ENCODE data around the gene ACOT11. TPM values are rescaled to one million over a fixed set of nuclear protein-coding genes. Genes with fewer than 3 reads are reported as not detected.
"Not testable (repeated sequence)": the region's sequence is repeated elsewhere in the genome, so short reads cannot be mapped to it uniquely, and the experiment has no call there.

The ACOT11 gene
- total RNA-seq, 2 donors from 2014 or later = 6.5 to 10.3 TPM

DNA sequence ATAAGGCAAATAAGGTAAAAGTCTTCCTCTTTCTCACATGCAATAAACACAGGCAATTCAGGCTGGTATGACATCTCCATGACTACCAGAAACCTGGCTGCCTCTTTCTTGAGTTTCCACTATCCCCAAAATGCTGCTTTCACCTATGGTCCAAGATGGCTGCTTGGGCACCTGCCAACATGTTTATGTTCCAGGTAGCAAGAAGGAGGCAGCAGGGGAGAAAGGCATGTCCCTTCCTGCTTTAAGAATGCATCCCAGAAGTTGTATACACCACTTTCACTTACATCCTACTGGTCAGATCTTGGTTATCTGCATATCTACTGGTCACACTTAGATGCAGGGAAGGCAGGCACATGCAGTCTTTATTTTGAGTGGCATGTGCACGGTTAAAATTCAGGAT, 19.4 kb upstream of the ACOT11 start:
- DNase-seq (ENCODE audit: low spot score) = peak; percentile 13
- intact Hi-C loops (cut with DNase I) = no loop called here

DNA sequence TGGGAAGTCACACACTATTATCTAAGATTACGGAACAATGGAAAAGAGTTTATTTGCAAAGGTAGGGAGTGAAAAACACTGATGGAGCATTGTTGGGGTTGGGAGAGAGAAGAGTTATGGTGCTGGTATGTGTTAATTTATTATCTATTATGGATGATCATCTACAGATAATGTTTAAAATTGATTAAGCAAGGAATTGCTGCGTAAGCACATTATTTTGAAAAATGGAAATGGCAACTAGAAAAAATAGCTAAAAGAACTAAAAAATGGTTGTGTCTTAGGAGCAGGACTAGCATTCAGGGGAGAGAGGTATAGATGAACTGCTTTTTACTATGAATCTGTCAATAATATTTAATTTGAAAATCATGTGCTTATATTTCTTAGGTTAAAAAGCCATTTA, 16.0 kb upstream of the ACOT11 start:
- no peak for DNase-seq (ENCODE audit: low spot score)
- intact Hi-C loops (cut with DNase I) = no loop called here

DNA sequence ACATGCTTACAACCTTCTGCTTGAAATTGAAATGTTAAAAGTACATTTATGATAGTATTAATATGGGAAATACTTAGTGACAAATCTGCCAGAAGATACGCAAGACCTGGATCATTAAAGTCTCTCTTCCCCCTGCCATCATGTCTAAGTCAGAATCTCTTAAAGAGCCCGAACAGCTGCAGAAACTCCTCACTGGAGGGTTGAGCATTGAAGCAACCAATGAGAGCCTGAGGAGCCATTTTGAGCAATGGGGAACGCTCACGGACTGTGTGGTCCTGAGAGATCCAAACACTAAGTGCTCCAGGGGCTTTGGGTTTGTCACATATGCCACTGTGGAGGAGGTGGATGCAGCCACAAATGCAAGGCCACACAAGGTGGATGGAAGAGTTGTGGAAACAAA, 11.4 kb upstream of the ACOT11 start:
- DNase-seq (ENCODE audit: low spot score); intact Hi-C loops (cut with DNase I): not testable (repeated sequence)

GRCh38 chr1:54537611-54538010, 10.4 kb upstream of the ACOT11 start:
- intact Hi-C loops (cut with DNase I) = no loop called here
- DNase-seq (ENCODE audit: low spot score) = no peak

DNA sequence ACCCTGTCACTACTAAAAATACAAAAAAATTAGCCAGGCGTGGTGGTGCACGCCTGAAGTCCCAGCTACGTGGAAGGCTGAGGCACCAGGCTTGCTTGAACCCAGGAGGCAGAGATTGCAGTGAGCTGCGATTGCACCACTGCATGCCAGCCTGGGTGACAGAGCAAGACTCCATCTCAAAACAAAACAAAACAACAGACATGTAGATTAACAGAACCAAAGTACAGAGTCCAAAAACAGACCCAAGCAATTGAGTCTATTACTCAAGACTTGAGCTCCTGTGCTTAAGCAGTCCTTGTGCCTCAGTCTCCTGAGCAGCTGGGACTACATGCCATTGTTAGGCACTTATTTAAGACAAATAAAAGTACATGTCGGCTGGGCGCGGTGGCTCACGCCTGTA, 9.5 kb upstream of the ACOT11 start:
- intact Hi-C loops (cut with DNase I) = no loop called here

GRCh38 chr1:54540582-54541295, 7.3 kb upstream of the ACOT11 start:
- intact Hi-C loops (cut with DNase I) = no loop called here
- no peak for DNase-seq (ENCODE audit: low spot score)

More for the DNA sequence above, 9.5 kb upstream of the ACOT11 start:
- no peak for DNase-seq (ENCODE audit: low spot score)

DNA sequence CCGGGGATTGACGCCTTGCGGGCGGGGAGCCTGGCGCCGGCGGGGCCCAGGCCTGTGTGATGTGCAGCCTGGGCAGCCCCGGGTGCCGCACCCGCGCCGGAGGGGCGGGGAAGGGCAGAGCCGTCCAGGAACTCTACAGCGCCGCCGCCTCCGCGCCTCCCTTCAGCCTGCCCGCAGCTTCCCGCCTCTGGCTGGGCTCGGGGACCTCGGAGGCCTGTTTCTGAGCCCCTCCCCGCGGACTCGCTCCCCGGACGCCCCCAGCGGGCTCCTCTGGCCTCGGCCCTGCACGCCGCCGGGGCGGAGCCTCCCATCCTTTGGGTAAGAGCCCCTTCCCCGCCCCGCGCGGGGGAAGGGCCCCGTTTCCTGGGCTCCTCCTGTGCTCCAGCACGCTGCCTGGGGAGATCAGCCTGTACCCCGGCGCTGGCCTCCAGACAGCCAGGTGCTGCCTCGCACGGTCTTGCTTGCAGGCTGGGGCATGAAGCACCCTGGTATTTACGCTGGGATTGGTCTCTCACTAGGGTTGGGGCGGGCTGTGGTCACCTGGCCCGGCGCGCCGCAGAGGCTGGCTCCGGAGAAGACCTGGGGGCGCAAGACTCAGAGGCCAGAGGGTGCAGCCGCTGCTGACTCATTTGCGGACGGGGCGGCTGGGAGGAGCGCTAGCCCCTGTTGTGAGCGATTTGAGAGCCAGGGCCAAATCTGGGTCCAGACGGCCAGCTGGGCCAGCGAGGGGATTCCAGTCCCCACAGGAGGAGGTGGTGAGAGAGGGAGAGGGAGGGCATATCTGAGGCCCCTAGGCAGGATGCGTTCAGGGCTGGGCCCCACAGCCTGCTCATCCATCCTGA, 5.7 kb upstream of the ACOT11 start:
- intact Hi-C loops (cut with DNase I) = no loop called here

DNA sequence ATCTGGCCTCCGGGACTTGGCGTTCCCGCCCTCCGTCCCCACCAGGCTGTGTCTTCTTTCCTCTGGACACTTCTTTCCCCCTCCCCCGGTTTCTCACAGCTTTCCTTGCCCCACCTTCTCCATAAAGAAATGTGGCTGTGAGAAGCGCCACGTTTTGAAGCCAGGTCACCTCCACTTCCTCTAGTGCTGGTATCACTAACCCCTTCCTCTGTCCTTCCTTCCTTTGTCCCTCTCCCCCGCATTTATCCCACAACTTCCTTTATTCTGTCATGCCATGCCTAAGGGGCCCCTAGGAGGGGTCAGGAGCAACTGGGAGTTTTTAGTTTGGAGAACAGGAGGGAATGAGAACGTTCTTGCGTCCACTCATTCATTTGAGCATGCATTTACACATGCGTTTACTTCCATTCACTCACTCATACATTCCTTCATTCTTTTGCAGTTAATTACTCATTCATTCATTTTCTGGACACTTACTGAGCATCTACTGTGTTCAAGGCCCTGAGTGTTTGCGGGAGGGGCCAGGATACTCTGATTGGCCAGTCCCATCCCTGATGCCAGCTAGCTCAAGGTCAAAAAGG, 5.0 kb upstream of the ACOT11 start:
- DNase-seq (ENCODE audit: low spot score) = no peak
- intact Hi-C loops (cut with DNase I) = loop anchor here in 1 of 2 donors (1.0 kb wide), 1 partner anchor 17 kb away; no protein-coding TSS in a partner anchor

More for the DNA sequence above, 5.7 kb upstream of the ACOT11 start:
- DNase-seq (ENCODE audit: low spot score) = peak; percentile 88

DNA sequence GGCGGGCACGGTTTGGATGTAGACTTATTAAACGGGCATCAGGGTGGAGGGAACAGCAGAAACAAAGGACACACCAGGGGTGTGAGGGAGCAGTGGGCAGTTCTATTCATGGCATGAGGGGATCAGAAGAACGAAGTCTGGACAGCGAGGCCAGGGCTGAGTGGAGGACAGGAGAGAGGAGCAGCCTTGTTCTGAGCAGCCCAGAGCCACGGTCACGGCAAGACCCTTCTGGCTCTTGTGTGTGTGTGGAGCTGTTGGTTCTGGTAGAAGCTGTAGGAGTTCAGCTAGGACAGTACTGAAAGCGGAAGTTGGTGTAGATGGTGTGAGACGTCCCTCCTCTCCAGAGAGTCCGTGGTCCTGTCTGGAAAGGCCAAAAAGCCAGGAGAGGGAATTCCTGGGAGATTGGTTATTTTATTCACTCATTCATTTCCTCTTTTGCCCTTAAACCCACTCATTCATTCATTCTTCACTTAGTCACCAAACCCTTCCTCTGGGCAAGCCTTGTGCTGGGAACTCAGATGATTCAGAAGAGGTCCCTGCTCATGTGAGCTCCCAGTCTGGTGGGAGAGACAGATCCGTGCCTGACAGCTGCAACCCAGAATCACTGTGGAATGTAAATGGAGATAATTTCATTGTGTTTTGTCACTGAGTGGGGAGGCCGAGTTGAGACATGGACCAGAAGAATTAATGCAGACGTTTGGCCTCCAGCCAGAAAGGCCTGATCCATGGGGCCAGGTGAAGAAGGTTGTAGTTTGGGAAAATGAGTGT, 4.1 kb upstream of the ACOT11 start:
- DNase-seq (ENCODE audit: low spot score) = no peak
- intact Hi-C loops (cut with DNase I) = loop anchor here in 1 of 2 donors (1.0 kb wide), 1 partner anchor 16 kb away; no protein-coding TSS in a partner anchor

- intact Hi-C loops (cut with DNase I) = no loop called here
- no peak for DNase-seq (ENCODE audit: low spot score)
Observed at GRCh38 chr1:54545916-54546635, 2.0 kb upstream of the ACOT11 start.

- no peak for DNase-seq (ENCODE audit: low spot score)
- intact Hi-C loops (cut with DNase I) = no loop called here
Observed at GRCh38 chr1:54546651-54547401, 1.2 kb upstream of the ACOT11 start.

DNA sequence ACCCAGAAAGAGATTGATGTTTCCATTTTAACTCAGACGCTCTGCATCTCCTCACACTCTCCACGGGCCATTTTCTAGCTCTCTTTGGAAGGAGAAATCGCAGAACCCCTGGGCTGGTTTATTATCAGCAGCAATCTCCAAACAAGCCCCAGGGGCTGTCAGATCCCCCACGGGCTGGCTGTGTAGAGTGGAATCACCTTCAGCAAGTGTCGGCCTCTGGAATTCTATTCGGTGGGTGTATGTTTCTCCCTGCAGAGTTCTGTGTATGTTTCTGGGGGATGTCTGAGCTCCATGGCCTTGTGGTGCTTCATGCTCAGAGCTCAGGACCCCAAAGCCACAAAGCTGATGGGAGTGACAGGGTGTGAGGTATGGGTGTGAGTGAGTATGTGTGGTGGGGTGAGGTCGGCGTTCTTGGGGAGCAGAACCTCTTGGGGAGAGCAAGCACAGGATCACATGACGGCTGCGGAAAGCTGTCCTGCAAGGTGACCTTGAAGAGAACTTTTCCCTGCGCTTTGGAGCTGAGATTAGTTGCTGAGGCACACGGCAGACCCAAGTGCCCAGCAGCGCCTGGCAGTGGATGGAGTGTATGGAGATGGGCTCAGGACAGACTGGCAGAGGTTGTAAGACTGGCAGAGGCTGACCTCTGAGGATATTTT, 489 bp downstream of the ACOT11 start:
- no peak for DNase-seq (ENCODE audit: low spot score)
- intact Hi-C loops (cut with DNase I) = no loop called here

DNA sequence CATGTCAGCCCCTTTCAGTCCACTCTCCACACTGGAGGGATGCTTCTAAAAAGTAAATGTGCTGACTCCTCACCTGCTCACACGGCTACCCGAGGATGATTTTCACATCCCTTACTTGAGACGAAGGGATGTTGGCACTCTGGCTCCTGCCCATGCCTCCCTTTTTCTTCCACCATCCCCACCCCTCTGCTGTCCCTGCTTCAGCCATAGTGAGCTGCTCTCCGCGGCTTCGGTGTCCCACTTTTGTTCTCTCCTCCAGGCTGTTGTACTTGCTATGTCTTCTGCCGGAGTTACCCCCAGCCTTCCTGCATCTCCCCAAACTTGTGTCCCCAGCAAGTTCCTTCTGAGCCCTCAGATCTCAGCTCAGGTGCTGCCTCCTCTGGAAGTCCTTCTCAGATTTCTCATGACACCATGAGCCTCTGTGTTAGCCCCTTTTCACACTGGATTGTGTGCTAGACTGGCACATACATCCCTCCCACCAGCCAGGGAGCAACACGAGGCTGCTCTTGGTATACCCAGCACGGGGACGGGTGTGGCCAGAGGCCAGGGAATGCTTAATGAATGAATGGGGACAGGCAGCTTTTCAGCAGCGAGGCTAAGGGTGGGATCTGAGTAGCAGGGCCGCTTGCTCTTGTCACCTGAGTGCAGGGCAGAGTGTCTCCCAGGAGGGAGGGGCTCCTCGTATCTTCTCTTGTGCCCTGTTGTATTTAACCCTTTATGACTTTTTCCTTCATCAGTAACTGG, 1.3 kb downstream of the ACOT11 start:
- DNase-seq (ENCODE audit: low spot score) = no peak
- intact Hi-C loops (cut with DNase I) = no loop called here

GRCh38 chr1:54551891-54552290, 3.9 kb downstream of the ACOT11 start:
- intact Hi-C loops (cut with DNase I) = no loop called here
- no peak for DNase-seq (ENCODE audit: low spot score)

- intact Hi-C loops (cut with DNase I) = no loop called here
- no peak for DNase-seq (ENCODE audit: low spot score)
Observed at GRCh38 chr1:54553602-54554313, 5.7 kb downstream of the ACOT11 start.

GRCh38 chr1:54556110-54556509, 8.1 kb downstream of the ACOT11 start:
- intact Hi-C loops (cut with DNase I) = loop anchor here in 1 of 2 donors (5.0 kb wide), 1 partner anchor 1319 kb away; the partner anchor contains the start of gene MAGOH

More at GRCh38 chr1:54556110-54556509, 8.1 kb downstream of the ACOT11 start:
- no peak for DNase-seq (ENCODE audit: low spot score)
